Neural cell (in vitro differentiated cells): Measurements from ENCODE around the gene MYRF. TPM values are rescaled to one million over a fixed set of nuclear protein-coding genes. Genes with fewer than 3 reads are reported as not detected.

Experiments
- H2AFZ ChIP-seq: fragments of 200-600, 300-800 bp; sonication (generic), shearing (Covaris generic); 2 replicates; pipeline ENCODE4 v1.6.0; 2014; ENCODE audit warnings: low read depth, mild to moderate bottlenecking, antibody characterized with exemption, low read length, moderate library complexity
- H3F3A ChIP-seq: fragments of 200-600 bp; shearing (Covaris generic); 2 replicates; pipeline ENCODE4 v1.6.1; 2016; ENCODE audit warnings: mild to moderate bottlenecking, moderate library complexity, mixed read lengths, antibody characterized with exemption, low read length; ENCODE audit not compliant: insufficient read depth, poor library complexity, severe bottlenecking
- H3K27ac ChIP-seq: fragments of 200-600, 300-800 bp; sonication (generic), shearing (Covaris generic); 2 replicates; pipeline ENCODE4 v1.5.1; 2014; ENCODE audit warnings: mild to moderate bottlenecking, low read length, moderate library complexity
- H3K27me3 ChIP-seq: fragments of 300-800, 200-600 bp; sonication (generic), shearing (Covaris generic); 2 replicates; pipeline ENCODE4 v1.6.0; 2014; ENCODE audit warnings: mild to moderate bottlenecking, low read depth, low read length, moderate library complexity; ENCODE audit not compliant: insufficient read depth
- H3K36me3 ChIP-seq: fragments of 300-800, 200-600 bp; sonication (generic), shearing (Covaris generic); 2 replicates; pipeline ENCODE4 v1.5.1; 2014; ENCODE audit warnings: mild to moderate bottlenecking, antibody characterized with exemption, low read length, moderate library complexity; ENCODE audit not compliant: insufficient read depth
- H3K4me2 ChIP-seq: fragments of 300-800, 200-600 bp; sonication (generic), shearing (Covaris generic); 2 replicates; pipeline ENCODE4 v1.6.0; 2014; ENCODE audit warnings: mild to moderate bottlenecking, low read length
- H3K4me3 ChIP-seq: fragments of 300-800, 200-600 bp; sonication (generic), shearing (Covaris generic); 2 replicates; pipeline ENCODE4 v1.5.1; 2014; ENCODE audit warnings: mild to moderate bottlenecking, low read length, moderate library complexity
- H3K79me2 ChIP-seq: fragments of 200-600 bp; shearing (Covaris generic); replicated peaks from 2 replicates; pipeline ENCODE4 v1.6.0; 2014; ENCODE audit warnings: mild to moderate bottlenecking, low read length, moderate library complexity; ENCODE audit not compliant: insufficient read depth
- H3K9ac ChIP-seq: fragments of 300-800, 200-600 bp; sonication (generic), shearing (Covaris generic); 2 replicates; pipeline ENCODE4 v1.6.1; 2016; ENCODE audit warnings: mild to moderate bottlenecking, low read length, mixed read lengths
- H3K9me2 ChIP-seq: fragments of 200-600 bp; shearing (Covaris generic); 2 replicates; pipeline ENCODE4 v1.6.1; 2016; ENCODE audit warnings: mild to moderate bottlenecking, low read length, mixed read lengths; ENCODE audit not compliant: insufficient read depth
- H3K9me3 ChIP-seq: fragments of 200-600, 300-800 bp; sonication (generic), shearing (Covaris generic); 2 replicates; pipeline ENCODE4 v1.6.1; 2016; ENCODE audit warnings: mild to moderate bottlenecking, mixed run types, low read length, moderate library complexity, mixed read lengths
- H4K20me1 ChIP-seq: fragments of 200-600 bp; shearing (Covaris generic); 2 replicates; pipeline ENCODE4 v1.6.1; 2016; ENCODE audit warnings: mild to moderate bottlenecking, mixed run types; ENCODE audit not compliant: insufficient read depth
- EP300 ChIP-seq: fragments of 450-650 bp; conservative IDR thresholded peaks from 2 replicates; pipeline ENCODE4 v1.6.1; 2014; ENCODE audit warnings: antibody characterized with exemption, mild to moderate bottlenecking, moderate library complexity; ENCODE audit not compliant: poor library complexity, severe bottlenecking
- EZH2 ChIP-seq: fragments of 200-600, 300-800 bp; shearing (Covaris generic), sonication (generic); IDR thresholded peaks from 2 replicates; pipeline ENCODE4 v1.6.1; 2014; ENCODE audit warnings: antibody characterized with exemption, low read length, borderline replicate concordance, mild to moderate bottlenecking; ENCODE audit not compliant: insufficient read depth, poor library complexity, severe bottlenecking
- MXI1 ChIP-seq: fragments of 450-650 bp; conservative IDR thresholded peaks from 2 replicates; pipeline ENCODE4 v1.6.1; 2014; ENCODE audit warnings: antibody characterized with exemption, mild to moderate bottlenecking; ENCODE audit not compliant: poor library complexity, severe bottlenecking
- POLR2AphosphoS5 ChIP-seq: IDR thresholded peaks from 2 replicates; pipeline ENCODE4 v1.6.1; 2012
- RAD21 ChIP-seq: fragments of 450-650 bp; conservative IDR thresholded peaks from 2 replicates; pipeline ENCODE4 v1.6.1; 2014; ENCODE audit warnings: antibody characterized with exemption, mild to moderate bottlenecking, moderate library complexity
- SMC3 ChIP-seq: fragments of 450-650 bp; conservative IDR thresholded peaks from 2 replicates; pipeline ENCODE4 v1.6.1; 2014; ENCODE audit warnings: antibody characterized with exemption, mild to moderate bottlenecking, moderate library complexity; ENCODE audit not compliant: poor library complexity
- TAF1 ChIP-seq: IDR thresholded peaks from 2 replicates; pipeline ENCODE4 v1.6.1; 2012; ENCODE audit warnings: low read depth
- polyA plus RNA-seq: library from polyadenylated mRNA; depleted of rRNA; stranded (reverse); fragments of >200 nt; gene quantifications from 2 replicates; pipeline ENCODE4 v1.2.3, GENCODE V29; 2014
- TF ChIP-seq, protein P1 (sequence below): fragments of 450-650 bp; IDR thresholded peaks from 2 replicates; pipeline ENCODE4 v1.5.1; 2014; ENCODE audit warnings: antibody characterized with exemption, mild to moderate bottlenecking, moderate library complexity; ENCODE audit not compliant: poor library complexity, severe bottlenecking
- TF ChIP-seq, protein P2 (sequence below): IDR thresholded peaks from 2 replicates; pipeline ENCODE4 v1.6.1; 2012; ENCODE audit warnings: borderline replicate concordance

MYRF gene
- polyA plus RNA-seq, 1 donor from 2014 or later = 0.16 TPM

DNA sequence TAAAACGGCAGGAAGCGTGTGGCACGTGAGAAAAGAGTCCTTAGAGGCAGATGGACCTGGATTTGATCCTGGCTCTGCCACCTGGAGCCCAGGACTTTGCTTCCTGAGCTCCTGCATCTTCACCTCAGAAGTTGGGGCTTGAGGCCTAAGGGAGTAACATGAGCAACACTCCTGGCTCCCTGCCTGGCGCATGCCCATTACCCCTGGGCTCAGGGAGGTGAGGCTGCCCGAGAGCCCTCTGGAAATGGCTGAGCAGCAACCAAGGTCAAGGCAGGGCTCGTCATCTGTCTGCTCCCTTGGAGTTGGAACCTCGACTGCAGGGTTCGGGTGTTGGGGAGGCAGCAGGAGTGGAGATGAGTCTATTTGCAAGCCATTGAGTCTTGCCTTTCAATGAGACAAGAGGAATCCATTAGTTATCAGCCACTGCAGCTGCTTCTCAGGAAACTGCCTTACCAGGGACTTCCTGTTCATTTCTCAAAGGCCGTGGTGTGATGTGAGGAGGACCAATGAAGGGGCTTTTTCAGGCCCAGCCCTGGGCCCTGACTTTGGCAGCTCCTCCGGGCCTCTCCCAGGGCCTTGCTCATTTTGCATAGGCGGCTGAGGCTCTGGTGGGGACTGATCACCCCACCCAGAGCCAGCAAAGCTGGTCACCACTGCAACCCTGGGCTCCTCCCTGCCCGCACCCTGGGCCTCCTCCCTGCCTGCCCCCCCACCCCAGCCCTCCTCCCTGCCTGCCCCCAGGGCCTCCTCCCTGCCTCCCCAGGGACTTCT, 82.0 kb downstream of the MYRF start (continued):
- no peak for TF ChIP-seq MXI1
- TF ChIP-seq SMC3 = no peak
- TF ChIP-seq TAF1 = no peak
- TF ChIP-seq RAD21 = no peak

GRCh38 chr11:61836193-61836592, 83.8 kb downstream of the MYRF start:
- Histone ChIP-seq H3F3A (no peaks in the 10 kb centered on the region), H3K27me3 (no peaks in the 10 kb centered on the region), H3K4me2 (no peak overlapping the region), H3K4me3 (no peak overlapping the region), H3K79me2 (peaks cover 70% of the 10 kb centered on the region), H3K9ac (no peak overlapping the region), H4K20me1 (peaks cover 8% of the 10 kb centered on the region), H3K9me3 (no peaks in the 10 kb centered on the region), H2AFZ (no peak overlapping the region), H3K9me2 (no peaks in the 10 kb centered on the region), H3K36me3 (peaks cover 12% of the 10 kb centered on the region), H3K27ac (no peak overlapping the region)
- TF ChIP-seq RAD21 (no peak), MXI1 (no peak), TAF1 (no peak), EZH2 (no peak), SMC3 (no peak)
- TF ChIP-seq, protein P1, sequence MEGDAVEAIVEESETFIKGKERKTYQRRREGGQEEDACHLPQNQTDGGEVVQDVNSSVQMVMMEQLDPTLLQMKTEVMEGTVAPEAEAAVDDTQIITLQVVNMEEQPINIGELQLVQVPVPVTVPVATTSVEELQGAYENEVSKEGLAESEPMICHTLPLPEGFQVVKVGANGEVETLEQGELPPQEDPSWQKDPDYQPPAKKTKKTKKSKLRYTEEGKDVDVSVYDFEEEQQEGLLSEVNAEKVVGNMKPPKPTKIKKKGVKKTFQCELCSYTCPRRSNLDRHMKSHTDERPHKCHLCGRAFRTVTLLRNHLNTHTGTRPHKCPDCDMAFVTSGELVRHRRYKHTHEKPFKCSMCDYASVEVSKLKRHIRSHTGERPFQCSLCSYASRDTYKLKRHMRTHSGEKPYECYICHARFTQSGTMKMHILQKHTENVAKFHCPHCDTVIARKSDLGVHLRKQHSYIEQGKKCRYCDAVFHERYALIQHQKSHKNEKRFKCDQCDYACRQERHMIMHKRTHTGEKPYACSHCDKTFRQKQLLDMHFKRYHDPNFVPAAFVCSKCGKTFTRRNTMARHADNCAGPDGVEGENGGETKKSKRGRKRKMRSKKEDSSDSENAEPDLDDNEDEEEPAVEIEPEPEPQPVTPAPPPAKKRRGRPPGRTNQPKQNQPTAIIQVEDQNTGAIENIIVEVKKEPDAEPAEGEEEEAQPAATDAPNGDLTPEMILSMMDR = no peak
- TF ChIP-seq, protein P2, sequence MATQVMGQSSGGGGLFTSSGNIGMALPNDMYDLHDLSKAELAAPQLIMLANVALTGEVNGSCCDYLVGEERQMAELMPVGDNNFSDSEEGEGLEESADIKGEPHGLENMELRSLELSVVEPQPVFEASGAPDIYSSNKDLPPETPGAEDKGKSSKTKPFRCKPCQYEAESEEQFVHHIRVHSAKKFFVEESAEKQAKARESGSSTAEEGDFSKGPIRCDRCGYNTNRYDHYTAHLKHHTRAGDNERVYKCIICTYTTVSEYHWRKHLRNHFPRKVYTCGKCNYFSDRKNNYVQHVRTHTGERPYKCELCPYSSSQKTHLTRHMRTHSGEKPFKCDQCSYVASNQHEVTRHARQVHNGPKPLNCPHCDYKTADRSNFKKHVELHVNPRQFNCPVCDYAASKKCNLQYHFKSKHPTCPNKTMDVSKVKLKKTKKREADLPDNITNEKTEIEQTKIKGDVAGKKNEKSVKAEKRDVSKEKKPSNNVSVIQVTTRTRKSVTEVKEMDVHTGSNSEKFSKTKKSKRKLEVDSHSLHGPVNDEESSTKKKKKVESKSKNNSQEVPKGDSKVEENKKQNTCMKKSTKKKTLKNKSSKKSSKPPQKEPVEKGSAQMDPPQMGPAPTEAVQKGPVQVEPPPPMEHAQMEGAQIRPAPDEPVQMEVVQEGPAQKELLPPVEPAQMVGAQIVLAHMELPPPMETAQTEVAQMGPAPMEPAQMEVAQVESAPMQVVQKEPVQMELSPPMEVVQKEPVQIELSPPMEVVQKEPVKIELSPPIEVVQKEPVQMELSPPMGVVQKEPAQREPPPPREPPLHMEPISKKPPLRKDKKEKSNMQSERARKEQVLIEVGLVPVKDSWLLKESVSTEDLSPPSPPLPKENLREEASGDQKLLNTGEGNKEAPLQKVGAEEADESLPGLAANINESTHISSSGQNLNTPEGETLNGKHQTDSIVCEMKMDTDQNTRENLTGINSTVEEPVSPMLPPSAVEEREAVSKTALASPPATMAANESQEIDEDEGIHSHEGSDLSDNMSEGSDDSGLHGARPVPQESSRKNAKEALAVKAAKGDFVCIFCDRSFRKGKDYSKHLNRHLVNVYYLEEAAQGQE = no peak

DNA sequence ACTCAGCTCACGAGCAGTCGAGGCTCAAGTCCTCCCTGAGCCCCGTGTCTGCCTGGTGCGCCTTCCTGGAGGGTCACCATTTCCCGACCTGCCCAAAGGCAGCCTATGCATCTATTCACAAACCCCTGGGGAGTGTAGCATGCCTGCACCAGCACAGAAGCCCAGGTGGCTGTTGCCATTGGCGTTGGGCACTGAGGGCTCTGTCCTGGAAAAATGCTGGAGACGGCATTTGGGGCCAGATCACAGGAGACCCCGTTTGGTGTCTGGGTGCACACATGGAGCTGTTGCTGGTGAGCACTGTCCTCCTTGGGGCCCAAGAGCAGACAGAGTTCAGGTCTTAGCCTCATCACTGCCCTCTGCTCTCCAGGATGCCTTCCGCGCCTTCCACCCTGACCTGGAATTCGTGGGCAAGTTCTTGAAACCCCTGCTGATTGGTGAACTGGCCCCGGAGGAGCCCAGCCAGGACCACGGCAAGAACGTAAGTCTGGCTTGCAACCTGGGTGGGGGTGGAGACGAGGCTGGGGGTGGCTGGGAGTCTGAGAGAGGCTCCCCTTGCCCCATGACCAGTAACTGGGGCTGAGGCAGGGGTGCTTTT, 85.1 kb downstream of the MYRF start:
- Histone ChIP-seq H2AFZ (no peak overlapping the region), H3K9me2 (no peaks in the 10 kb centered on the region), H3K36me3 (peaks cover 20% of the 10 kb centered on the region), H3K27ac (no peak overlapping the region), H3K79me2 (peaks cover 56% of the 10 kb centered on the region), H3K9ac (no peak overlapping the region), H3K4me2 (no peak overlapping the region), H3K27me3 (no peaks in the 10 kb centered on the region), H3F3A (no peaks in the 10 kb centered on the region), H3K4me3 (no peak overlapping the region), H3K9me3 (no peaks in the 10 kb centered on the region), H4K20me1 (peaks cover 4% of the 10 kb centered on the region)
- TF ChIP-seq MXI1 = no peak
- TF ChIP-seq, protein P2 = no peak
- TF ChIP-seq TAF1 = no peak
- no peak for TF ChIP-seq EZH2
- no peak for TF ChIP-seq SMC3
- TF ChIP-seq, protein P1 = no peak
- TF ChIP-seq POLR2AphosphoS5 = no peak
- TF ChIP-seq RAD21 = no peak
- TF ChIP-seq EP300 = no peak
